HG03139 (cell line): ENCODE measurements around the gene CYP21A2.
"Not testable (repeated sequence)": the region's sequence is repeated elsewhere in the genome, so short reads cannot be mapped to it uniquely, and the experiment has no call there.

Experiments used
- ATAC-seq: cut with Tn5 transposase; IDR thresholded peaks from one replicate; pipeline ENCODE4 v1.9.1; 2021; ENCODE audit not compliant: unreplicated experiment

The CYP21A2 gene

GRCh38 chr6:32037598-32038524, at the start of gene CYP21A2:
TSS of gene CYP21A2 (plus strand) at chr6:32038415. CDS start at chr6:32038423, 8 bp downstream.
- not testable (repeated sequence) for ATAC-seq

DNA sequence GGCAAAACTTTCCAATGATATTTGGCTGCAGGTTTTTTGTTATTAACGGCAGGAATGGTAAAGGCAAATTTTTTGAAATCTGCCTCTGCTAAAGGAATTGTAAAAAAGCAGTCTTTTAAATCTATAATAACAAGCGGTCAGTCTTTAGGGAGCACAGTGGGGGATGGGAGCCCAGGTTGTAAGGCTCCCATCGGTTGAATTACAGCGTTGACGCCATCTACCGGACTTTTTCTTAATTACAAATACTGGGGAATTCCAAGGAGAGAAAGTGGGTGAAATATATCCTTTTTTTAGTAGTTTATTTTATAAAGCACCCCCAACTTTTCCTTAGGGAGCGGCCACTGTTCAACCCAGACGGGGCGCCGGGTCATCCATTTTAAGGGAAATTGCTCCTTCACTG, 48.9 kb upstream of the CYP21A2 start:
- ATAC-seq = not testable (repeated sequence)

DNA sequence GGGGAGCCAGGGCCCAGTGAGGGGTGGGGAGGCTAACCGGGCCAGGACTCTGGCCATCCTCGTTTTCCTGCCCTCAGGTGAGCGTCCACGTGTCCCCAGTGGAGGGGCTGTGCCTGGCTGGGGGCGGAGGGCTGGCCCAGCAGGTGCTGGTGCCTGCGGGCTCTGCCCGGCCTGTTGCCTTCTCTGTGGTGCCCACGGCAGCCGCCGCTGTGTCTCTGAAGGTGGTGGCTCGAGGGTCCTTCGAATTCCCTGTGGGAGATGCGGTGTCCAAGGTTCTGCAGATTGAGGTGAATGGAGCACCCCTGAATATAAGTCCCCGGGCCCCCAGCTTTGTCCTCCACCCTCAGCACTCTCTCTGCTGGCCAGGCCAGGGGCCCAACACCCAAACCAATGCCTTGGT, 43.8 kb upstream of the CYP21A2 start:
- not testable (repeated sequence) for ATAC-seq

DNA sequence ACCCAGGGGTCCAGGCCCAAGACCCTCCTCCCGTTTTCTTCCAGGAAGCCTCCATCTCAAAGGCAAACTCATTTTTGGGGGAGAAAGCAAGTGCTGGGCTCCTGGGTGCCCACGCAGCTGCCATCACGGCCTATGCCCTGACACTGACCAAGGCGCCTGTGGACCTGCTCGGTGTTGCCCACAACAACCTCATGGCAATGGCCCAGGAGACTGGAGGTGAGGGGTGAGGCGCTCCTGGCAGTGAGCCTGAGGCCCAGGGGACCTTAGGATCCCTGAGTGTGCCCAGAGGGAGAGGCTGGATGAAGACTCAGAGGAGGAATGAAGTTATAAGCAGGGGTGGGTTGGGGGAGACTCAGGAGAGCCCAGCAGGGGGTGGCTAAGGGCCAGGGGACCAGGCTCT, 41.8 kb upstream of the CYP21A2 start:
- not testable (repeated sequence) for ATAC-seq

DNA sequence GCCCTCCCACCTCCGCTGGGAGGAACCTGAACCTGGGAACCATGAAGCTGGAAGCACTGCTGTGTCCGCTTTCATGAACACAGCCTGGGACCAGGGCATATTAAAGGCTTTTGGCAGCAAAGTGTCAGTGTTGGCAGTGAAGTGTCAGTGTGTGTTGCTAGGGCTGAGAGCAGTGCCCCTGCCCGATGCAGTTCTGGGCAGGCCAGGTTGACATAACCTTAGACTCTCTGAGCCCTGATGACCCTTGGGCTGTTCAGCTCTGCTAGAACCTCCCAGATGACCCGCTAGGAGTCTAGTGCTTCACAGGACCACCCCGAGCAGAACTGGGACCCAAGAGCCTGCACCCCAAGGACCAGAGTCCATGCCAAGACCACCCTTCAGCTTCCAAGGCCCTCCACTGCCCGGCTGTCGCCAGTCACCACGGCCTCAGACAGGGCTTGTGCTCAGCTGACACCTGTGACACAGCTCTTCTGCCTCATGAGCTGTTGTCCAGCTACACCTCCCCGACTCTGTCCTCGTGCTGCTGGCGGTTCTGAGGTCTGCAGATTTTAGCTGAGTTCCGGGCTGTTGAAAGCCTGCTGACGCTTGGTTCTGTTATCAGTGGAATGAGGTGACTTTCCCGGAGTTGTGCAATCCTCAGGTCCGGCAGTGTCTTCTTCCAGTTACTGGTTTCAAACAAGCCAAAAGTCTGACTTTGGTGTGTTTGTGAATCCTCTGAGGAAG, 35.5 kb upstream of the CYP21A2 start:
- ATAC-seq = not testable (repeated sequence)

- not testable (repeated sequence) for ATAC-seq
Observed at GRCh38 chr6:32003301-32003700, 34.9 kb upstream of the CYP21A2 start.

GRCh38 chr6:32004393-32004792, 33.8 kb upstream of the CYP21A2 start:
- ATAC-seq = not testable (repeated sequence)

DNA sequence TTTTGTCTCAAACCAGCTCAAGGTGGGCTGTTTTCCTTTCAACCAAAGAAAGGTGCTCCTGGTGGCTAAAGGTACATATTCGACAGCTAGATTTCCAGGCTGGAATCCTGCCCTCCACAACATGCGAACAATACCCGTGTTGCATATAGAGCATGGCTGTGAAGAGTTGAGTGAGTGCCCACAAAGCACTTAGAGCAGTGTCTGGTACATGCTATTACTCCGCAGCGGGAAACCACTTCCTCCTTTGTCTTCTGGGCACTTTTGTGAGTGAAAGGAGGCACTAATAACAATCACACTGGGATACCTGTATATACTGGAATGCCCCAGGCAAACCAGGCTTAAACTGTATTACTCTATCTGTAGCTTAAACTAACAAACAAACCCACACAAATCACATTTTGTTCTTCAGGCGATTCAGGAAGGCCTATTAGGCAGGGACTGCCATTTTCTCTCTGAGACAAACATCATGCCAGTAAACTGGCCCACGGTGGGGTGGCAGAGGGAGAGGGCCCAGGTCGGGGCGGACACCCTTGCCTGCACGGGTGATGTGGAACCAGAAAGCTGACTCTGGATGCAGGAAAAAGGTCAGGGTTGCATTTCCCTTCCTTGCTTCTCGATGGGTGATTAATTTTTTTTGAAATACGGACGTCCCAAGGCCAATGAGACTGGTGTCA, 33.2 kb upstream of the CYP21A2 start:
- ATAC-seq = not testable (repeated sequence)

DNA sequence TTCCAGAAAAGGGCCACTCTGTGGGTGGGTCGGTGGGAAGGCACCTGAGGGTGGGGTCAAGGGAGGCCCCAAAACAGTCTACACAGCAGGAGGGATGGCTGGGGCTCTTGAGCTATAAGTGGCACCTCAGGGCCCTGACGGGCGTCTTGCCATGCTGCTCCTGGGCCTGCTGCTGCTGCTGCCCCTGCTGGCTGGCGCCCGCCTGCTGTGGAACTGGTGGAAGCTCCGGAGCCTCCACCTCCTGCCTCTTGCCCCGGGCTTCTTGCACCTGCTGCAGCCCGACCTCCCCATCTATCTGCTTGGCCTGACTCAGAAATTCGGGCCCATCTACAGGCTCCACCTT, 32.7 kb upstream of the CYP21A2 start:
- ATAC-seq = not testable (repeated sequence)

GRCh38 chr6:32005991-32006529, 32.2 kb upstream of the CYP21A2 start:
- ATAC-seq = not testable (repeated sequence)

- not testable (repeated sequence) for ATAC-seq
Observed at GRCh38 chr6:32007086-32007485, 31.1 kb upstream of the CYP21A2 start.

GRCh38 chr6:32008037-32008436, 30.2 kb upstream of the CYP21A2 start:
- ATAC-seq = not testable (repeated sequence)

GRCh38 chr6:32008616-32009015, 29.6 kb upstream of the CYP21A2 start:
- ATAC-seq = not testable (repeated sequence)

DNA sequence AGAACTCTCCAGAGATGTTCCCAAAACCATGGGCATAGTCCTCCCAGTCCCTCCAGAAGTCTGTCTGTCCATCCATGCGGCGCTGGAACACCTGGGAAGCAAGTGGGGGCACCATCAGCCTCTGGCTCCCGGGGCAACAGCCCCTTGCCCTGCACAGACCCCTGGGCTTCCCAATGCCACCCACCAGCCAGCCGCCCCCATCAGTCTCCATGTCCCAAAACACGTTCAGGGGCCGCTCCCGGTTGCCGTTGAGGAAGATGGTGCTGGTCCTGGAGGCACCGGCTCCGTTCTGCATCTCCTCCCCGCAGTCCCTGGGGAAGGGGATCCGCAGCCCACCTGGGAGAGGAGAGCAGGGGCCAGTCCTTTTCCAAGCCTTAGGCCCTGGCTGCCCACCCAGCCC, 28.7 kb upstream of the CYP21A2 start:
- ATAC-seq = not testable (repeated sequence)

GRCh38 chr6:32010856-32011530, 27.2 kb upstream of the CYP21A2 start:
- ATAC-seq = not testable (repeated sequence)

DNA sequence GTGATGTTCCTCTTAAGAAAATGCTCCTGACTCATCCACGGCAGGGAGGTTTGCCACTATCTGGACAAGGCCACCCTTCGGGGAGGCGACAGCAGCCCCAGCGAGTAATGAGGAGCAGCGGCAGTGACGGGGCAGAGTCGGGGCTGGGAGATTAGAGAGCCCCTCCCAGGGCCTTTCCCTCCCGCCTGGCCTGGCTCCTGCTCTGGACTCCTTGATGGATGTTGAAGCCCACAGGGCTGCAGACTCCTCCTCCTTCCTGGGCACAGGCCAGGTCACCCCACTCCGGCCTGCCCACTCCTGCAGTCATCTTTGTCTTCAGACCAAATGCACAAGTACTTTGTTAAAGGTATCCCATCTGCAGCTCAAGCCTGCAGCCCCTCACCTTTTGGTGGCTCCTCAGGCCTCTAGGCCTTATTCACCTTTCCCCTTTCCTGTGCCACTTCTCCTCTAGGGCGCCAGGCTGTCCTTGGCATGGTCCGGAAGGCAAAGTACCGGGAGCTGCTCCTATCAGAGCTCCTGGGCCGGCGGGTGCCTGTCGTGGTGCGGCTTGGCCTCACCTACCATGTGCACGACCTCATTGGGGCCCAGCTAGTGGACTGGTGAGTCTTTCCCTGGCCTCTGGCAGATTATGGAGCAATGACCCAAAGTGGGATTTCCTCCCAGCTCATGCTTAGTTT, 25.1 kb upstream of the CYP21A2 start:
- not testable (repeated sequence) for ATAC-seq

DNA sequence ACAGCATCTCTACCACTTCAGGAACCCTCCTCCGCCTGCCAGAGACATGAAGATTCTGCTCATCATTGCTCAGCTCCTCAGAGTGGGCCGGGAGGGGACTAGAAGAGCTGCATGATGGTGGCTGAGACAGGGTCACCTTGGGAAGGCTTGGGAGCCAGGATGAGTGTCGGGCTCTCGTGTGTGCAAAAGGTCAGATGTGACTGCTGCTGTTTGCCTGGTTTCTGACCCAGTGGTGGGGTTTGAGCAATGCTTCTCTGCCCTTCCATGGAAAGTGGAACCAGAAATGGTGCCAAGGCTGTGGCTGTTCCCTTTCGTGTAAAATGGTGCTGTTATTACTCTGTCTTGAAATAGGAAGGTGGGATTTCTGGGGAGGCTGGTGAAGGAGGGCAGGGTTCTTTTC, 24.5 kb upstream of the CYP21A2 start:
- ATAC-seq = not testable (repeated sequence)

DNA sequence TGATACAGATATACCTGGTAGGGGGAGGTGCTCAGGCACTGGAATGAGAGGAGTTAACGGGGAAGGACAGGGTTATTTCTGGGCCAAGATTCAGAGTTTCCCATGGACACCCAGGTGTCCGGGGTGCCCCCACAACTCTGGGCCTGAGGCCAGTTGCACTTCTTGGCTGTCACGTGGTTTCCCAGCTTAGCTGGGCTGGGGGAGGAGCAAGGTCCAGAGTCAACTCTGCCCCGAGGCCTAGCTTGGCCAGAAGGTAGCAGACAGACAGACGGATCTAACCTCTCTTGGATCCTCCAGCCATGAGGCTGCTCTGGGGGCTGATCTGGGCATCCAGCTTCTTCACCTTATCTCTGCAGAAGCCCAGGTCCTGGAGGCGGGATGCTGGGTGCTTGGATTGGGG, 23.7 kb upstream of the CYP21A2 start, which contains the start of gene C4B:
Gene C4B, plus strand, starts transcription at position 249 of the 400 bp plus-strand sequence. Its CDS starts 51 bp downstream, at position 300.
- not testable (repeated sequence) for ATAC-seq

DNA sequence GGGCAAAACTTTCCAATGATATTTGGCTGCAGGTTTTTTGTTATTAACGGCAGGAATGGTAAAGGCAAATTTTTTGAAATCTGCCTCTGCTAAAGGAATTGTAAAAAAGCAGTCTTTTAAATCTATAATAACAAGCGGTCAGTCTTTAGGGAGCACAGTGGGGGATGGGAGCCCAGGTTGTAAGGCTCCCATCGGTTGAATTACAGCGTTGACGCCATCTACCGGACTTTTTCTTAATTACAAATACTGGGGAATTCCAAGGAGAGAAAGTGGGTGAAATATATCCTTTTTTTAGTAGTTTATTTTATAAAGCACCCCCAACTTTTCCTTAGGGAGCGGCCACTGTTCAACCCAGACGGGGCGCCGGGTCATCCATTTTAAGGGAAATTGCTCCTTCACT, 16.1 kb upstream of the CYP21A2 start:
- ATAC-seq = not testable (repeated sequence)

DNA sequence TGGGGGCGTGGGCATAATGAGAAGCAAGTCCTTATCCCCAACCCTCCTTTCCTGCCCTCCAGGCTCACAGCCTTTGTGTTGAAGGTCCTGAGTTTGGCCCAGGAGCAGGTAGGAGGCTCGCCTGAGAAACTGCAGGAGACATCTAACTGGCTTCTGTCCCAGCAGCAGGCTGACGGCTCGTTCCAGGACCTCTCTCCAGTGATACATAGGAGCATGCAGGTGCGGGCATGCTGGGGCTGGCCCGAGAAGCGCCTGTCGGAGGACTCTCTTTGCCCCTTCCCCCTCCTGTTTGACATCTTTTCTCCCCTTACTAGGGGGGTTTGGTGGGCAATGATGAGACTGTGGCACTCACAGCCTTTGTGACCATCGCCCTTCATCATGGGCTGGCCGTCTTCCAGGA, 9.6 kb upstream of the CYP21A2 start:
- ATAC-seq = not testable (repeated sequence)
